ENCODE results near the gene SLC34A3. TPM values are rescaled to one million over a fixed set of nuclear protein-coding genes. Genes with fewer than 3 reads are reported as not detected.
A peak's percentile ranks its signal among the peaks of the same experiment; 100 is the strongest.
"Not testable (repeated sequence)": the region's sequence is repeated elsewhere in the genome, so short reads cannot be mapped to it uniquely, and the experiment has no call there.

The SLC34A3 gene
- total and polyA plus RNA-seq, 3 experiments from 2014 or later, result not detected

DNA sequence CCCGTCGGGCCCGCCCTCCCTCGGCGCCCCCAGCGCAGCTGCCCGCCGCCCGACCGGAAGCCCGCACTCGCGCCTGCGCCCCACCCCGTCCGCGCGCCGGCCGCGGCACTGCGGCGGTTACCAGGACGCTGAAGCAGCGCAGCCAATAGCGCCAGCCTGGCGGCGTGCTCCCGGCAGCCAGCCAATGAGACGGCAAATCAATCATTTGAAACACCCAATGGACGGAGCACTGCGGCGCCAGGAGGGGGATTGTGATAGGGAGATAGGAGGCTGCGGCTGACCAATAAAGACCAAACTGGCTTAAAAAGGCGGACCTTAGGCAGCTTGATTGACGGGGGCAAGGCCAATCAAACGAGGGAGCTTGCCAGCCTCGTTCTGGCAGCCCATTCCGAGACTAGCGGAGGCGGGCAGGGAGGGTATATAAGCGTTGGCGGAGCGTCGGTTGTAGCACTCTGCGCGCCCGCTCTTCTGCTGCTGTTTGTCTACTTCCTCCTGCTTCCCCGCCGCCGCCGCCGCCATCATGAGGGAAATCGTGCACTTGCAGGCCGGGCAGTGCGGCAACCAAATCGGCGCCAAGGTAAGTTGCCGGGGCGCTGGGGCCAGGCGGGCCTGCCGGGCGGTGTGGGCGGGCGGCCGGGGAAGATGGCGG is 10.3 kb downstream of the SLC34A3 start, which contains the start of gene TUBB4B:
TSS of gene TUBB4B (plus strand) at position 447 of the 649 bp plus-strand sequence. CDS start at position 521, 74 bp downstream.
- Histone ChIP-seq H3K36me3 (ENCODE audit: insufficient read depth, low read length) (peaks cover 10% of the 10 kb centered on the region), H3K4me1 (ENCODE audit: insufficient read depth, low read length) (peaks cover 20% of the 10 kb centered on the region), H3K27ac (ENCODE audit: low read depth, low read length) (peak within 1 kb of the TSS; percentile 79), H3K27me3 (ENCODE audit: insufficient read depth, low read length, poor library complexity, severe bottlenecking) (no peaks in the 10 kb centered on the region), H3K9me3 (ENCODE audit: low read length) (no peaks in the 10 kb centered on the region), H3K4me3 (ENCODE audit: low read length) (peak within 1 kb of the TSS; percentile 60)
- CTCF ChIA-PET, result interaction anchor here (1.0 to 4.4 kb wide), 12 partner anchors 13 to 450 kb away, joined by 3 to 43 read pairs (median 4); partner anchors contain the start of genes ANAPC2, NELFB, RNF224 and SSNA1
- peak; percentile 92 to 100 (median 97) for DNase-seq
- H3K9me3 Mint-ChIP-seq, result no peaks in the 10 kb centered on the region
- H3K4me3 Mint-ChIP-seq, result peak within 1 kb of the TSS; percentile 88 to 95 (median 90)
- peaks cover 15 to 52% (median 17%) of the 10 kb centered on the region in 3 donors for H3K4me1 Mint-ChIP-seq
- H3K27ac Mint-ChIP-seq, result peak within 1 kb of the TSS; percentile 82 to 95 (median 90)
- peaks cover 0 to 22% (median 5%) of the 10 kb centered on the region in 3 donors for H3K36me3 Mint-ChIP-seq
- POLR2A ChIA-PET, result interaction anchor here (0.5 to 3.4 kb wide), 19 partner anchors 15 to 441 kb away, joined by 3 to 83 read pairs (median 4); partner anchors contain the start of genes ANAPC2, MAN1B1, MRPL41 and NELFB
- peaks cover 0 to 4% of the 10 kb centered on the region in 2 donors for H3K27me3 Mint-ChIP-seq

DNA sequence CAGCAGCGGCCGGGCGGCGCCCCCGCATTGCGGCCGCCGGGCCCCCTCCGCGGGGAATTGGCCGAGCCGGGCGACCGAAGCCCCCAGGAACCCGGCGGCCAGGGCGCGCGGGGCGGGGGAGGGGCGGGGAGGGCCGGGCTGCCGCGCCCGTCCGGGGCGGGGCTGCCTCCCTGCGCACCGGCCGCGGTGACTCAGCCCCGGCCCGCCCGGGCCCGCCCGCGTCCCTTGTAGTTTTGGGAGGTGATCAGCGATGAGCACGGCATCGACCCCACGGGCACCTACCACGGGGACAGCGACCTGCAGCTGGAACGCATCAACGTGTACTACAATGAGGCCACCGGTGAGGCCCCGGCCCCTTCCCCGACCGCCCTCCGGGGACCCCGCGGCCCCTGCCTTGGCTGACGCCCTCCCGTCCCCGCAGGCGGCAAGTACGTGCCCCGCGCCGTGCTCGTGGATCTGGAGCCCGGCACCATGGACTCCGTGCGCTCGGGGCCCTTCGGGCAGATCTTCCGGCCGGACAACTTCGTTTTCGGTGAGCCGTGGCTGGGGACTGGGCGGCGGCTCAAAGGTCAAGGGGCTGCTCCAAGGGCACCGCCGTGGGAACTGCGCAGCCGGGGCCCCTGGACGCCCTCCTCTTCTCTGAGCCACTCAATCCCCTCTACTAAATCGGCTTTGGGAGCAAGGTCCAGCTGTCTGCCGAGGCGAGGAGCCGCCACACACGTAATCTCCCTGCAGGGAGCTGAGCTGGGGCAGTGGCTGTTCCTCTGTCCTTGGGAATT is 11.0 kb downstream of the SLC34A3 start:
- POLR2A ChIA-PET, result interaction anchor here (1.0 to 3.4 kb wide), 10 partner anchors 14 to 442 kb away, joined by 3 to 83 read pairs (median 11); partner anchors contain the start of genes MAN1B1, NELFB, RNF208 and SAPCD2
- Mint-ChIP-seq H3K4me3 (peak overlapping the region; percentile 81 to 88 (median 86)), H3K4me1 (peaks cover 15 to 46% (median 17%) of the 10 kb centered on the region in 3 donors), H3K27ac (peak overlapping the region in 6 of 8 donors; percentile 67 to 94 (median 80)), H3K27me3 (peaks cover 0 to 4% of the 10 kb centered on the region in 2 donors), H3K9me3 (no peaks in the 10 kb centered on the region), H3K36me3 (peaks cover 0 to 22% (median 5%) of the 10 kb centered on the region in 3 donors)
- H3K4me1 ChIP-seq (ENCODE audit: insufficient read depth, low read length), result peaks cover 14% of the 10 kb centered on the region
- H3K9me3 ChIP-seq (ENCODE audit: low read length), result no peaks in the 10 kb centered on the region
- CTCF ChIA-PET, result interaction anchor here (1.0 to 4.4 kb wide), 13 partner anchors 13 to 451 kb away, joined by 3 to 43 read pairs (median 3); partner anchors contain the start of genes ANAPC2, NELFB, RNF224 and SSNA1
- H3K27me3 ChIP-seq (ENCODE audit: insufficient read depth, low read length, poor library complexity, severe bottlenecking), result no peaks in the 10 kb centered on the region
- DNase-seq, result peak in 3 of 5 donors; percentile 63 to 82 (median 66)
- peak overlapping the region; percentile 46 for H3K4me3 ChIP-seq (ENCODE audit: low read length)
- peak overlapping the region; percentile 72 for H3K27ac ChIP-seq (ENCODE audit: low read depth, low read length)
- peaks cover 10% of the 10 kb centered on the region for H3K36me3 ChIP-seq (ENCODE audit: insufficient read depth, low read length)

DNA sequence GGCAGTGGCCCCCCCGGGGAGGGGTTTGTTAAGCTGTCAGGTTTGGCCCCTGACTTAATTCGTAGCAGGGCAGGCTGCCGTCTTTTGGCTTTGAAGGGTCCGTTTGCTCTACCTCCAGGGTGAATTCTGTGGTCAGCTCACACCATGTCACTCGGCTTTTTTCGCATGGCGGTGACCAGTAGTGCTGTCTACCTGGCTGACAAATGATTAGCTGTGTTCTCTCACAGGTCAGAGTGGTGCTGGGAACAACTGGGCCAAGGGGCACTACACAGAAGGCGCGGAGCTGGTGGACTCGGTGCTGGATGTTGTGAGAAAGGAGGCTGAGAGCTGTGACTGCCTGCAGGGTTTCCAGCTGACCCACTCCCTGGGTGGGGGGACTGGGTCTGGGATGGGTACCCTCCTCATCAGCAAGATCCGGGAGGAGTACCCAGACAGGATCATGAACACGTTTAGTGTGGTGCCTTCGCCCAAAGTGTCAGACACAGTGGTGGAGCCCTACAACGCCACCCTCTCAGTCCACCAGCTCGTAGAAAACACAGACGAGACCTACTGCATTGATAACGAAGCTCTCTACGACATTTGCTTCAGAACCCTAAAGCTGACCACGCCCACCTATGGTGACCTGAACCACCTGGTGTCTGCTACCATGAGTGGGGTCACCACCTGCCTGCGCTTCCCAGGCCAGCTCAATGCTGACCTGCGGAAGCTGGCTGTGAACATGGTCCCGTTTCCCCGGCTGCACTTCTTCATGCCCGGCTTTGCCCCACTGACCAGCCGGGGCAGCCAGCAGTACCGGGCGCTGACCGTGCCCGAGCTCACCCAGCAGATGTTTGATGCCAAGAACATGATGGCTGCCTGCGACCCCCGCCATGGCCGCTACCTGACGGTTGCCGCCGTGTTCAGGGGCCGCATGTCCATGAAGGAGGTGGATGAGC is 11.8 kb downstream of the SLC34A3 start:
- Histone ChIP-seq H3K4me1 (ENCODE audit: insufficient read depth, low read length) (peaks cover 10% of the 10 kb centered on the region), H3K27ac (ENCODE audit: low read depth, low read length) (peak overlapping the region; percentile 72), H3K27me3 (ENCODE audit: insufficient read depth, low read length, poor library complexity, severe bottlenecking) (no peaks in the 10 kb centered on the region), H3K4me3 (ENCODE audit: low read length) (peak overlapping the region; percentile 46), H3K36me3 (ENCODE audit: insufficient read depth, low read length) (peaks cover 10% of the 10 kb centered on the region), H3K9me3 (ENCODE audit: low read length) (no peaks in the 10 kb centered on the region)
- no peak for DNase-seq
- Mint-ChIP-seq H3K36me3 (peaks cover 0 to 22% (median 5%) of the 10 kb centered on the region in 3 donors), H3K27ac (peak overlapping the region in 7 of 8 donors; percentile 60 to 83 (median 78)), H3K4me3 (peak overlapping the region; percentile 70 to 88 (median 84)), H3K9me3 (no peaks in the 10 kb centered on the region), H3K27me3 (peaks cover 0 to 4% of the 10 kb centered on the region in 2 donors), H3K4me1 (peaks cover 15 to 43% (median 17%) of the 10 kb centered on the region in 3 donors)
- ChIA-PET POLR2A (interaction anchor here (1.4 to 3.4 kb wide), 4 partner anchors 13 to 53 kb away, joined by 6 to 83 read pairs (median 18); partner anchors contain the start of genes NELFB, RNF208 and TPRN), CTCF (interaction anchor here (1.2 to 4.4 kb wide), 6 partner anchors 12 to 196 kb away, joined by 3 to 43 read pairs (median 4); partner anchors contain the start of genes ANAPC2, NELFB, RNF224 and SSNA1)

DNA sequence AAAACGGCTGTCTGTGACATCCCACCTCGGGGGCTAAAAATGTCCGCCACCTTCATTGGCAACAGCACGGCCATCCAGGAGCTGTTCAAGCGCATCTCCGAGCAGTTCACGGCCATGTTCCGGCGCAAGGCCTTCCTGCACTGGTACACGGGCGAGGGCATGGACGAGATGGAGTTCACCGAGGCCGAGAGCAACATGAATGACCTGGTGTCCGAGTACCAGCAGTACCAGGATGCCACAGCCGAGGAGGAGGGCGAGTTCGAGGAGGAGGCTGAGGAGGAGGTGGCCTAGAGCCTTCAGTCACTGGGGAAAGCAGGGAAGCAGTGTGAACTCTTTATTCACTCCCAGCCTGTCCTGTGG is 12.5 kb downstream of the SLC34A3 start:
- not testable (repeated sequence) for H3K27me3 ChIP-seq (ENCODE audit: insufficient read depth, low read length, poor library complexity, severe bottlenecking); H3K27me3 Mint-ChIP-seq; H3K9me3 Mint-ChIP-seq; H3K9me3 ChIP-seq (ENCODE audit: low read length); H3K4me3 ChIP-seq (ENCODE audit: low read length); DNase-seq; H3K27ac ChIP-seq (ENCODE audit: low read depth, low read length)
- H3K4me1 ChIP-seq (ENCODE audit: insufficient read depth, low read length), result peaks cover 10% of the 10 kb centered on the region
- peaks cover 0 to 22% (median 5%) of the 10 kb centered on the region in 3 donors for H3K36me3 Mint-ChIP-seq
- H3K36me3 ChIP-seq (ENCODE audit: insufficient read depth, low read length), result peaks cover 10% of the 10 kb centered on the region
- peak overlapping the region in 3 of 8 donors; percentile 37 to 75 (median 41) for H3K27ac Mint-ChIP-seq
- H3K4me3 Mint-ChIP-seq, result peak overlapping the region in 6 of 7 donors; percentile 3 to 86 (median 44)
- POLR2A ChIA-PET, result interaction anchor here (3.4 kb wide), 1 partner anchor 12 kb away, joined by 83 read pairs; the partner anchor contains the start of gene NELFB
- CTCF ChIA-PET, result interaction anchor here (1.8 to 4.4 kb wide), 3 partner anchors 11 to 197 kb away, joined by 5 to 43 read pairs (median 14); partner anchors contain the start of genes NELFB and RNF224
- H3K4me1 Mint-ChIP-seq, result peaks cover 14 to 40% (median 17%) of the 10 kb centered on the region in 3 donors

DNA sequence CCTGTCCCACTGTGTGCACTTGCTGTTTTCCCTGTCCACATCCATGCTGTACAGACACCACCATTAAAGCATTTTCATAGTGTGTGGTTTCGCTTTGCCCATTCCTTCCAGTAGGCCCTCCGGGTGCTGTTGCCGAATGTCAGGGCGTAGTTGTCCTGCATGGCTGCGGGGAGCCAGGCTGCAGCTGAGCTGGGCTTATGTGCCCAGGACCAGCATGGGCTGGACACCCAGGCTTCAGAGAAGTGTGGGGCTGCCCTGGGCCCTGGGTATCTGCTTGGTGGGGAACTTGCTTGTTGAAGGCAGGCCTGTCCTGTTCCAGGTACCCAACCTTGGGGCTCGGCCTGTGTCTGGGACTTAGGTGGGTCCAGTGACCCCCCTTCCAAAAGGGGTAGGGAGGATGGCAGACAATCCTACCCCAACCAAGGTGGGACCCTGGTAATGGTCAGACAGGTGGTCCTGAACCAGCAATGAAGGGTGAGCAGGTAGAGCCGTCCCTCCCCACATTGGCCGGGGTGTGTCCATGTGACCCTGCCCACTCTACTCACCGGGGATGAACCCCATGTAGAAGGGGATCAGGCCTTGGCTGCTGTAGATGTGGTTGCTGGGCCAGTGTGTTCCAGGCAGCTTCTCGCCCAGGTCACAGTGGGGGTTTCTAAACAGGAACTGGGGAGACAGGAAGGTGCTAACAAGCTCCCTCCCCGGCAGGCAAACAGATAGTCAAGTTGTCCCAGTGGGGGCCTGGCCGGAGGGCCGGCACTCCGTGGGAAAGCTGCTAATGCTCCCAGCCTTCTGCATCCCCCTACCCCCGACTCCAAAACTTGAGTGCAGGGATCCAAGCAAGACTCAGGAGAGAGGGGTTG is 13.2 kb downstream of the SLC34A3 start:
- no peaks in the 10 kb centered on the region for H3K27me3 ChIP-seq (ENCODE audit: insufficient read depth, low read length, poor library complexity, severe bottlenecking)
- peaks cover 10% of the 10 kb centered on the region for H3K4me1 ChIP-seq (ENCODE audit: insufficient read depth, low read length)
- H3K9me3 ChIP-seq (ENCODE audit: low read length), result no peaks in the 10 kb centered on the region
- H3K4me3 Mint-ChIP-seq, result peak overlapping the region in 6 of 7 donors; percentile 8 to 72 (median 44)
- H3K27ac Mint-ChIP-seq, result peak overlapping the region in 4 of 8 donors; percentile 30 to 88 (median 54)
- ChIA-PET CTCF (interaction anchor here (1.8 kb wide), 1 partner anchor 197 kb away, joined by 5 read pairs; no protein-coding TSS in a partner anchor), POLR2A (interaction anchor here (0.6 kb wide), 1 partner anchor 121 kb away, joined by 3 read pairs; no protein-coding TSS in a partner anchor)
- H3K4me1 Mint-ChIP-seq, result peaks cover 13 to 35% (median 16%) of the 10 kb centered on the region in 3 donors
- H3K27me3 Mint-ChIP-seq, result peaks cover 0 to 4% of the 10 kb centered on the region in 2 donors
- H3K9me3 Mint-ChIP-seq, result no peaks in the 10 kb centered on the region
- no peak overlapping the region for H3K4me3 ChIP-seq (ENCODE audit: low read length)
- no peak for DNase-seq
- H3K27ac ChIP-seq (ENCODE audit: low read depth, low read length), result no peak overlapping the region
- H3K36me3 Mint-ChIP-seq, result peaks cover 0 to 22% (median 5%) of the 10 kb centered on the region in 3 donors
- peaks cover 10% of the 10 kb centered on the region for H3K36me3 ChIP-seq (ENCODE audit: insufficient read depth, low read length)
